Astrocyte (in vitro differentiated cells and primary cell): Measurements from ENCODE around the gene GNB1L. TPM values are rescaled to one million over a fixed set of nuclear protein-coding genes. Genes with fewer than 3 reads are reported as not detected.

ENCODE experiments used
- DNase-seq: peaks from one replicate; pipeline ENCODE4 v3.0.0-alpha.2; 2010; ENCODE audit warnings: low read depth
- FAIRE-seq: peaks from 2 replicates; lab custom pipeline; 2011; peaks lifted over from hg19 to GRCh38; lab: Jason Lieb, UNC
- H2AFZ ChIP-seq: 2 replicates; pipeline ENCODE4 v1.6.0; 2012; ENCODE audit warnings: low read depth, low read length, inconsistent platforms
- H3K27ac ChIP-seq: 2 replicates; pipeline ENCODE4 v1.5.1; 2011; ENCODE audit warnings: low read depth, low read length, inconsistent platforms
- H3K27me3 ChIP-seq: 2 replicates; pipeline ENCODE4 v1.6.0; 2011; ENCODE audit warnings: low read length, inconsistent platforms; ENCODE audit not compliant: insufficient read depth
- H3K36me3 ChIP-seq: 2 replicates; pipeline ENCODE4 v1.5.1; 2011; ENCODE audit warnings: low read length, inconsistent platforms; ENCODE audit not compliant: insufficient read depth
- H3K4me1 ChIP-seq: 2 replicates; pipeline ENCODE4 v1.5.1; 2011; ENCODE audit warnings: low read length, inconsistent platforms; ENCODE audit not compliant: insufficient read depth
- H3K4me2 ChIP-seq: 2 replicates; pipeline ENCODE4 v1.6.0; 2012; ENCODE audit warnings: low read length, inconsistent platforms
- H3K4me3 ChIP-seq: 2 replicates; pipeline ENCODE4 v1.5.1; 2011; ENCODE audit warnings: low read depth, mild to moderate bottlenecking, low read length, inconsistent platforms; ENCODE audit not compliant: insufficient read depth
- H3K79me2 ChIP-seq: 2 replicates; pipeline ENCODE4 v1.6.0; 2012; ENCODE audit warnings: mild to moderate bottlenecking, low read length, inconsistent platforms; ENCODE audit not compliant: insufficient read depth
- H3K9ac ChIP-seq: 2 replicates; pipeline ENCODE4 v1.6.0; 2012; ENCODE audit warnings: mild to moderate bottlenecking, low read length, inconsistent platforms
- H3K9me3 ChIP-seq: 2 replicates; pipeline ENCODE4 v1.5.1; 2012; ENCODE audit warnings: low read depth, mild to moderate bottlenecking, low read length, inconsistent platforms; ENCODE audit not compliant: insufficient read depth
- H4K20me1 ChIP-seq: 2 replicates; pipeline ENCODE4 v1.6.0; 2012; ENCODE audit warnings: low read length, inconsistent platforms; ENCODE audit not compliant: insufficient read depth
- H3K27ac Mint-ChIP-seq: one replicate; pipeline ENCODE4 v1.8.0; 2021; ENCODE audit warnings: mild to moderate bottlenecking, mixed read lengths; ENCODE audit not compliant: unreplicated experiment
- H3K27me3 Mint-ChIP-seq: one replicate; pipeline ENCODE4 v1.8.0; 2021; ENCODE audit warnings: low read depth, mixed read lengths; ENCODE audit not compliant: unreplicated experiment
- H3K36me3 Mint-ChIP-seq: one replicate; pipeline ENCODE4 v1.8.0; 2021; ENCODE audit warnings: low read depth, mixed read lengths; ENCODE audit not compliant: unreplicated experiment
- H3K4me1 Mint-ChIP-seq: one replicate; pipeline ENCODE4 v1.8.0; 2021; ENCODE audit warnings: low read depth, mixed read lengths; ENCODE audit not compliant: unreplicated experiment
- H3K4me3 Mint-ChIP-seq: one replicate; pipeline ENCODE4 v1.8.0; 2021; ENCODE audit warnings: mild to moderate bottlenecking, moderate library complexity, mixed read lengths; ENCODE audit not compliant: unreplicated experiment
- H3K9me3 Mint-ChIP-seq: one replicate; pipeline ENCODE4 v1.8.0; 2021; ENCODE audit warnings: mild to moderate bottlenecking, mixed read lengths; ENCODE audit not compliant: unreplicated experiment
- EZH2 ChIP-seq: IDR thresholded peaks from 2 replicates; pipeline ENCODE4 v1.6.1; 2012; ENCODE audit warnings: mild to moderate bottlenecking, low read length, inconsistent platforms; ENCODE audit not compliant: insufficient read depth
- total RNA-seq: library from RNA; stranded (reverse); gene quantifications from 2 replicates; pipeline ENCODE4 v1.2.1, GENCODE V29; 2021
- TF ChIP-seq, protein P1 (sequence below): IDR thresholded peaks from 2 replicates; pipeline ENCODE4 v1.5.1; 2011; ENCODE audit warnings: low read depth, mild to moderate bottlenecking, inconsistent platforms, low read length, moderate library complexity; ENCODE audit not compliant: insufficient read depth

GNB1L gene
- total RNA-seq, 1 donor from 2014 or later, result 14.3 TPM

DNA sequence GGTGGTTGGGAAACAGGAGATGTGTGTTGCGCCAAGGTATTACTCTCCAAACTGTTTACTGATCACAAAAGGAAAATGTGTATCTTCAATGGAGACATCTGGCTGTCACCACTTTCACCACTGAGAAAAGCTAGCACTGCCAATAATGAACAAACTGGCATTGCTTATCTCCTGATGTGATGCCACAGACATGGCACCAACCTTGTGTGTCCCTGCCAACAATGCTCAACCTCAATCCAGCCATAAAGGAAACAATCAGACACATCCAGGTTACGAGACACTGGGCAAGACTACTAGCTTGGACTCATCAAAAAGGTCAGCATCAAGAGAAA is 28.1 kb downstream of the GNB1L start:
- H3K4me1 Mint-ChIP-seq, result no peaks in the 10 kb centered on the region
- no peak for FAIRE-seq
- TF ChIP-seq, protein P1, sequence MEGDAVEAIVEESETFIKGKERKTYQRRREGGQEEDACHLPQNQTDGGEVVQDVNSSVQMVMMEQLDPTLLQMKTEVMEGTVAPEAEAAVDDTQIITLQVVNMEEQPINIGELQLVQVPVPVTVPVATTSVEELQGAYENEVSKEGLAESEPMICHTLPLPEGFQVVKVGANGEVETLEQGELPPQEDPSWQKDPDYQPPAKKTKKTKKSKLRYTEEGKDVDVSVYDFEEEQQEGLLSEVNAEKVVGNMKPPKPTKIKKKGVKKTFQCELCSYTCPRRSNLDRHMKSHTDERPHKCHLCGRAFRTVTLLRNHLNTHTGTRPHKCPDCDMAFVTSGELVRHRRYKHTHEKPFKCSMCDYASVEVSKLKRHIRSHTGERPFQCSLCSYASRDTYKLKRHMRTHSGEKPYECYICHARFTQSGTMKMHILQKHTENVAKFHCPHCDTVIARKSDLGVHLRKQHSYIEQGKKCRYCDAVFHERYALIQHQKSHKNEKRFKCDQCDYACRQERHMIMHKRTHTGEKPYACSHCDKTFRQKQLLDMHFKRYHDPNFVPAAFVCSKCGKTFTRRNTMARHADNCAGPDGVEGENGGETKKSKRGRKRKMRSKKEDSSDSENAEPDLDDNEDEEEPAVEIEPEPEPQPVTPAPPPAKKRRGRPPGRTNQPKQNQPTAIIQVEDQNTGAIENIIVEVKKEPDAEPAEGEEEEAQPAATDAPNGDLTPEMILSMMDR, result no peak
- TF ChIP-seq EZH2, result no peak

DNA sequence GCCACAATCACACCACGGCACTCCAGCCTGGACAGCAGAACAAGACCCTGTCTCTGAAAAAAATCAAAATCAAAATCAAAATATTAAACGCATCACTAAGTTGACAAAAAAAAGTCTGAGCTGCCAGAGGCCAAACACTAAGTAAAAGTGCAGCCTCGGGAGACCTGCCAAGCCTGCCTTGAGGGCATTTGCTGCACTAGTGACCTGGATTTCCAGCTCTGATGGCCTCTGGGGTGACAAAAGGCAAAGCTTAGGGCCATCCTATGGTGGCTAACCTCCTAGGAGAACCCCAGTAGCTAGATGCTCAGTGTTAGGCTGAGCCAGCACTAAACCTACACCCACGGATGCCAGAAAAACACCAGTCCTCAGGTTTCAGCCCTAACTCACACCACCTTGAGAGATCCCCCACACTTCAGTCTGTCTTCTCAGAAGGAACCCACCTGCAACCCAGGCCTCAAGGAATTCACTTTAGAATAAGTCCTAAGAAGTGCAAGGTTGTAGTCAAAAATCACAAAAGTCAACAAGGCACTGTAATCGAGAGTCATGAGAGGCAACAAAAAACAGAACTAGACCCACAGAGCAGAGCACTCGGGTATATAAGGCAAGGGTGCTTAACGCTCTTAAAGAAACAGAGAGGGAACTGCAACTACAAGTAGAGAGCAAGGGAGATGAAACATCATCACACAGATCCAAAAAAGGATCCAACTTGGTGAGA is 28.6 kb downstream of the GNB1L start:
- Histone ChIP-seq H3K4me2 (no peak overlapping the region), H3K79me2 (no peaks in the 10 kb centered on the region), H3K9ac (no peak overlapping the region), H3K27ac (no peak overlapping the region), H4K20me1 (peaks cover 8% of the 10 kb centered on the region), H3K27me3 (no peaks in the 10 kb centered on the region), H2AFZ (no peak overlapping the region), H3K36me3 (no peaks in the 10 kb centered on the region), H3K4me3 (no peak overlapping the region), H3K4me1 (no peaks in the 10 kb centered on the region), H3K9me3 (no peaks in the 10 kb centered on the region)
- H3K27ac Mint-ChIP-seq, result no peak overlapping the region
- no peak overlapping the region for H3K4me3 Mint-ChIP-seq
- no peaks in the 10 kb centered on the region for H3K9me3 Mint-ChIP-seq
- H3K27me3 Mint-ChIP-seq, result no peaks in the 10 kb centered on the region
- DNase-seq, result no peak
- peaks cover 4% of the 10 kb centered on the region for H3K36me3 Mint-ChIP-seq
- H3K4me1 Mint-ChIP-seq, result no peaks in the 10 kb centered on the region
- TF ChIP-seq EZH2, result no peak
- TF ChIP-seq, protein P1, result no peak
- FAIRE-seq, result no peak

More for the DNA sequence above, 28.1 kb downstream of the GNB1L start:
- Mint-ChIP-seq H3K9me3 (no peaks in the 10 kb centered on the region), H3K27ac (no peak overlapping the region), H3K36me3 (peaks cover 4% of the 10 kb centered on the region), H3K27me3 (no peaks in the 10 kb centered on the region), H3K4me3 (no peak overlapping the region)
- Histone ChIP-seq H3K4me2 (no peak overlapping the region), H3K79me2 (no peaks in the 10 kb centered on the region), H2AFZ (no peak overlapping the region), H3K9ac (no peak overlapping the region), H3K4me3 (no peak overlapping the region), H3K9me3 (no peaks in the 10 kb centered on the region), H3K4me1 (no peaks in the 10 kb centered on the region), H4K20me1 (peaks cover 8% of the 10 kb centered on the region), H3K27me3 (no peaks in the 10 kb centered on the region), H3K36me3 (no peaks in the 10 kb centered on the region), H3K27ac (no peak overlapping the region)
- no peak for DNase-seq

DNA sequence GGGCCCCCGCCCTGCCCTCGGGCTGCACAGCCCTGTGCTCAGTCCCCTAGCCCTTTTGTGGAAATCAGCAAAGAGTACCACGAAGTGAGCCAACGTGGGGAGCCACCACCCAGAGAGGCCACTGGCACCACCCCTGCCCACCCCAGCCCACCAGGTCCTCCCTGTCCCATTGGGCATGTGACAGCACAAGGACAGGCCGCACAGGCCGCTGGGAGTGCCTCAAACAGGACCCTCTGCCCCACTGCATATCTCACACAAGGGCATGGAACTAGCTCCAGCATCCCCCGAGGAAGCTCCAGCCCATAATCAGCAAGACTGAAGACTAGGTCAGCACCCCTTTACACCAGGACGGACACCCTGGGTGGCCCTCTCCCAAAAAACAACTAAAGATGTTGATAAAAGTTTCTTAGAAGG is 29.7 kb downstream of the GNB1L start:
- no peaks in the 10 kb centered on the region for H3K9me3 ChIP-seq
- Mint-ChIP-seq H3K4me1 (no peaks in the 10 kb centered on the region), H3K9me3 (no peaks in the 10 kb centered on the region), H3K36me3 (peaks cover 4% of the 10 kb centered on the region), H3K27ac (no peak overlapping the region), H3K4me3 (no peak overlapping the region), H3K27me3 (no peaks in the 10 kb centered on the region)
- H3K27me3 ChIP-seq, result no peaks in the 10 kb centered on the region
- H2AFZ ChIP-seq, result no peak overlapping the region
- peaks cover 8% of the 10 kb centered on the region for H4K20me1 ChIP-seq
- no peak for DNase-seq
- no peak overlapping the region for H3K27ac ChIP-seq
- FAIRE-seq, result no peak
- no peaks in the 10 kb centered on the region for H3K79me2 ChIP-seq
- TF ChIP-seq, protein P1, result no peak
- TF ChIP-seq EZH2, result no peak
- no peak overlapping the region for H3K9ac ChIP-seq
- no peak overlapping the region for H3K4me2 ChIP-seq
- no peaks in the 10 kb centered on the region for H3K4me1 ChIP-seq
- no peak overlapping the region for H3K4me3 ChIP-seq
- no peaks in the 10 kb centered on the region for H3K36me3 ChIP-seq
